MCF 10A (cell line): Measurements from ENCODE around the gene KRTAP9-6. TPM values are rescaled to one million over a fixed set of nuclear protein-coding genes. Genes with fewer than 3 reads are reported as not detected.
"Not testable (repeated sequence)": the region's sequence is repeated elsewhere in the genome, so short reads cannot be mapped to it uniquely, and the experiment has no call there.

ENCODE experiments used
- Bru-seq: library from RNA; stranded (reverse); fragments of 400-500 nt; gene quantifications from one replicate; lab custom pipeline; 2021; lab: Mats Ljungman, UMichigan
- BruChase-seq, 2 experiments: library from RNA; stranded (reverse); fragments of 400-500 nt; gene quantifications; one replicate each; lab custom pipeline; 2021; lab: Mats Ljungman, UMichigan
- BruUV-seq: library from RNA; stranded (reverse); fragments of 400-500 nt; replicated peaks from 2 replicates; lab custom pipeline; 2021; lab: Mats Ljungman, UMichigan
- CTCF ChIA-PET: fragments of 300-600 bp; sonication (Branson Sonifier 250); formaldehyde crosslinking; extraction: SDS; loops from one replicate; lab custom pipeline; 2021; ENCODE audit warnings: antibody characterized with exemption, inconsistent platforms; lab: Yijun Ruan, JAX
- POLR2A ChIA-PET: fragments of 300-600, 350-650 bp; sonication (Branson Sonifier 250); formaldehyde crosslinking; extraction: SDS; loops from one replicate; lab custom pipeline; 2020; ENCODE audit warnings: antibody characterized with exemption, inconsistent platforms; lab: Yijun Ruan, JAX
- DNase-seq: peaks from one replicate; pipeline ENCODE4 v3.0.0-alpha.2; 2018; ENCODE audit not compliant: unreplicated experiment
- H3K27ac Mint-ChIP-seq: one replicate; pipeline ENCODE4 v1.8.0; 2022; ENCODE audit warnings: mild to moderate bottlenecking, low read depth, mixed read lengths; ENCODE audit not compliant: unreplicated experiment
- H3K27me3 Mint-ChIP-seq: one replicate; pipeline ENCODE4 v1.8.0; 2022; ENCODE audit warnings: mixed read lengths; ENCODE audit not compliant: insufficient read depth, unreplicated experiment
- H3K36me3 Mint-ChIP-seq: one replicate; pipeline ENCODE4 v1.8.0; 2022; ENCODE audit warnings: mild to moderate bottlenecking, moderate library complexity, mixed read lengths; ENCODE audit not compliant: insufficient read depth, unreplicated experiment
- H3K4me1 Mint-ChIP-seq: one replicate; pipeline ENCODE4 v1.8.0; 2022; ENCODE audit warnings: mixed read lengths; ENCODE audit not compliant: insufficient read depth, unreplicated experiment
- H3K4me3 Mint-ChIP-seq: one replicate; pipeline ENCODE4 v1.8.0; 2022; ENCODE audit warnings: mild to moderate bottlenecking, moderate library complexity, mixed read lengths; ENCODE audit not compliant: unreplicated experiment
- H3K9me3 Mint-ChIP-seq: one replicate; pipeline ENCODE4 v1.8.0; 2022; ENCODE audit warnings: mixed read lengths; ENCODE audit not compliant: unreplicated experiment
- CTCF ChIP-seq: fragments of 200-600 bp; IDR thresholded peaks from one replicate; pipeline ENCODE4 v1.8.0; 2022; ENCODE audit warnings: antibody characterized with exemption, mild to moderate bottlenecking; ENCODE audit not compliant: unreplicated experiment
- intact Hi-C: fragments of 100-400 bp; cut with micrococcal nuclease; formaldehyde crosslinking; loops from 2 replicates; pipeline ENCODE4 v1.14.1; 2022
- long read RNA-seq: library from polyadenylated mRNA; stranded (forward); transcript quantifications from one replicate; pipeline ENCODE4 v2.0.0, GENCODE V29; 2022
- total RNA-seq: library from RNA; stranded (reverse); gene quantifications from 2 replicates; pipeline ENCODE4 v1.2.3, GENCODE V29; 2022

Gene KRTAP9-6
- total RNA-seq: not detected in 2 replicates
- not detected for Bru-seq, nascent RNA
- BruChase-seq, experiment 1, labeled RNA remaining after a 6-hour chase: not detected
- not detected for BruChase-seq, experiment 2, labeled RNA remaining after a 2-hour chase
- long read RNA-seq: 0 reads

GRCh38 chr17:41265078-41265477 lies at the start of gene KRTAP9-6:
TSS of gene KRTAP9-6 (plus strand) at chr17:41265378. CDS start at chr17:41265378, 0 bp downstream.
- H3K4me1 Mint-ChIP-seq: no peaks in the 10 kb centered on the region
- H3K27ac Mint-ChIP-seq: no peak within 1 kb of the TSS
- H3K36me3 Mint-ChIP-seq: no peaks in the 10 kb centered on the region
- BruUV-seq: no TSS peak
- no peak for TF ChIP-seq CTCF
- no peaks in the 10 kb centered on the region for H3K9me3 Mint-ChIP-seq
- DNase-seq: no peak
- ChIA-PET CTCF (no interaction called here), POLR2A (no interaction called here)
- no peak within 1 kb of the TSS for H3K4me3 Mint-ChIP-seq
- intact Hi-C loops: no loop called here
- peaks cover 51% of the 10 kb centered on the region for H3K27me3 Mint-ChIP-seq

- CTCF ChIA-PET: interaction anchor here (0.6 kb wide), 1 partner anchor 71 kb away, joined by 4 read pairs; no protein-coding TSS in a partner anchor
- intact Hi-C loops: no loop called here
These were observed 49.5 kb upstream of the KRTAP9-6 start for GRCh38 chr17:41215681-41216080.

GRCh38 chr17:41223821-41224220 lies 41.4 kb upstream of the KRTAP9-6 start:
- no peak for DNase-seq
- Mint-ChIP-seq H3K9me3 (peaks cover 7% of the 10 kb centered on the region), H3K4me1 (no peaks in the 10 kb centered on the region), H3K27me3 (peaks cover 70% of the 10 kb centered on the region), H3K27ac (no peak overlapping the region), H3K4me3 (no peak overlapping the region), H3K36me3 (no peaks in the 10 kb centered on the region)
- ChIA-PET POLR2A (no interaction called here), CTCF (no interaction called here)
- intact Hi-C loops: no loop called here
- no peak for TF ChIP-seq CTCF
- no TSS peak for BruUV-seq

More at GRCh38 chr17:41215681-41216080, 49.5 kb upstream of the KRTAP9-6 start:
- POLR2A ChIA-PET: no interaction called here
- H3K9me3 Mint-ChIP-seq: peaks cover 6% of the 10 kb centered on the region
- no peak for DNase-seq
- H3K27ac Mint-ChIP-seq: no peak overlapping the region
- BruUV-seq: no TSS peak
- no peaks in the 10 kb centered on the region for H3K36me3 Mint-ChIP-seq
- H3K4me1 Mint-ChIP-seq: no peaks in the 10 kb centered on the region
- peaks cover 35% of the 10 kb centered on the region for H3K27me3 Mint-ChIP-seq
- H3K4me3 Mint-ChIP-seq: no peak overlapping the region
- no peak for TF ChIP-seq CTCF

GRCh38 chr17:41226051-41226450 lies 39.1 kb upstream of the KRTAP9-6 start:
- ChIA-PET POLR2A (interaction anchor here (0.8 kb wide), 1 partner anchor 16 kb away, joined by 3 read pairs; no protein-coding TSS in a partner anchor), CTCF (interaction anchor here (0.6 kb wide), 1 partner anchor 36 kb away, joined by 4 read pairs; no protein-coding TSS in a partner anchor)
- Mint-ChIP-seq H3K27ac (no peak overlapping the region), H3K4me1 (no peaks in the 10 kb centered on the region), H3K9me3 (no peaks in the 10 kb centered on the region), H3K4me3 (no peak overlapping the region), H3K36me3 (no peaks in the 10 kb centered on the region), H3K27me3 (peaks cover 67% of the 10 kb centered on the region)
- BruUV-seq: no TSS peak
- intact Hi-C loops: no loop called here
- TF ChIP-seq CTCF: no peak
- no peak for DNase-seq

- H3K36me3 Mint-ChIP-seq, H3K4me3 Mint-ChIP-seq, H3K27ac Mint-ChIP-seq, H3K9me3 Mint-ChIP-seq, intact Hi-C loops, BruUV-seq, DNase-seq, H3K4me1 Mint-ChIP-seq, CTCF ChIA-PET, POLR2A ChIA-PET: not testable (repeated sequence)
- peaks cover 65% of the 10 kb centered on the region for H3K27me3 Mint-ChIP-seq
These were observed 38.5 kb upstream of the KRTAP9-6 start, which contains the start of gene KRTAP9-2 for GRCh38 chr17:41226598-41227095. TSS of gene KRTAP9-2 (plus strand) at chr17:41226648. CDS start at chr17:41226655, 7 bp downstream.
